NCI-H526 treated with DMSO at 0.1 percent for 48 hours (cell line): Measurements from ENCODE around the gene ITGA3.

Source experiments
- DNase-seq: peaks from one replicate; lab custom pipeline; 2025; lab: John Stamatoyannopoulos, UW

Gene ITGA3

DNA sequence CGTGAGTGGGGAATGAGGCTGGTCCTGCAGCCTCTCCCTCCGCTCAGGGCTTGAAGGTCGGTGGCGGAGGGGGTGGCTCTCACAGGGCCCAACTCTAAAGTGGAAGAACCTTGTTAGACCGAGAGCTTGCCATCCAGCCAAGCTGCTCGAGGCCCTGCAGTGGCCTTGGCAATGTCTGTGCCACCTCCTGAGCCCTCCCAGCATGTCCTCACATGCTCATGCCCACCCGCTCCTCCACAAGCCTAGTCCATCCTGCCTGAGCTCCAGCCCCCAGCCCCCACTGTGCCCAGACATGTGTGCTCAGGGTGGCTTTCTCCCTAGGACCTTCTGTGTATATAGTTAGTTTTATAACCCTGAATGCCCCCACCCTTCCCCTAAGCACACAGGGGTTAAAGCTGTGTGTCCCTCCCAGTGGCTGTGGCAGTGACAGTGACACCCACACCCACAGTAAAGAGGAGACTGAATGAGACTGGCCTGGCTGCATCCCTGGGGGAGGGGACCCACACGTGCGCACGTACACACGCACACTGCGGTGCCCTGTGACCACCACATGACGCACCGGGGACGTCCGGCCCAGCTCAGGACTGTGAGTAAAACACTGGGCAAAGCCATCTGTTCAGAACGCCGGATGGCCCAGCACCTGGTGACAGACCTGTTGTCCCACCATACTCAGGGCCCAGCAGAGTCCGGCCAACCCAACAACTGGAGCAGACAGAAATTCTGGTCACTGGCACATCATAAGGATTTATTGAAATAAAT lies 54.9 kb downstream of the ITGA3 start:
- no peak for DNase-seq

DNA sequence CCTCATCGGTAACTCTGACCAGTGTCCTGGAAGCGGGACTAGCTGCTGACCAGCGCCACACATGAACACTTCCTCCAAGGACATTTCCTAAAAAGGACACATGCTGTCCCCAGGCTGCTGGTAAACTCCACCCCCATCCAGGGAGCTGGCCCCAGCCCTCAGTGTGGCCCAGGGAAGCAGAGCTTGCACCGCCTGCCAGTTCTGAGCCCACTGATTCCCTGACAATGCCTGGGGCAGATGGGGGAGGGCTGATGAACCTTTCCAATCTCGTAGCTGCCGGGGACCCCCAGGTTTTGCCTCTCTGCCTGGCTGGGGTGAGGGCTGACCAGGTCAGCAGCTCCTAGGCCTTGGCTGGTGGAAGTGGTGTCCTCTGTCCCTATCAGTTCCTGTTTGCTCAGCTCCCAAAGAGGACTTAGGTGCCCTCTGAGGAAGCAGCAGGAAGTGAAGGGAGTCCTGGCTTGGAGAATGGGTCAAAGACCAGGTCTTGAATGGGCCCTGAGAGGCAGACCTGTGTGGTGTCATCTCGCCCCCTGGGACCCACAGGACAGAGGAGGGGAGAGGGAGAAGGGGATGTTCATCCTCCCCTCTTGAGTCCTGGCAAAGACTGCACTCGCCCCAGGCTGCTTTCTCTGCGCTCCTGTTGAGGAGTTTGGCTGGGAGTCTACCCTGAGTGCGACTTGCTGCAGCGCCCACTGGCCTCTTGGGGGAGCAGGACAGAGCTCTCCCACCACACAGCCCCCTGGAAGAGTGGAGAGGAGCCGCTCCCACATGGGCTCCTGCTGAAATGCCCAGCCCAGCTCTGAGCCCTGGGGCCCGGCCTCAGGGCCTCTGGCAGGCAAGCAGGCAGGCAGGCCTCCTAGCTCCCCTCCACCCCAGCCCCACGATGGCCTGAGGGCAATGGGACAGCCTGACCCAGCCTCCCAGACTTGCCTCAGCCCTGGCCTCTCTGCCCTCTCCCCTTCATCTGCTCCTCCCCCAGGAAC lies 56.1 kb downstream of the ITGA3 start:
- no peak for DNase-seq

DNA sequence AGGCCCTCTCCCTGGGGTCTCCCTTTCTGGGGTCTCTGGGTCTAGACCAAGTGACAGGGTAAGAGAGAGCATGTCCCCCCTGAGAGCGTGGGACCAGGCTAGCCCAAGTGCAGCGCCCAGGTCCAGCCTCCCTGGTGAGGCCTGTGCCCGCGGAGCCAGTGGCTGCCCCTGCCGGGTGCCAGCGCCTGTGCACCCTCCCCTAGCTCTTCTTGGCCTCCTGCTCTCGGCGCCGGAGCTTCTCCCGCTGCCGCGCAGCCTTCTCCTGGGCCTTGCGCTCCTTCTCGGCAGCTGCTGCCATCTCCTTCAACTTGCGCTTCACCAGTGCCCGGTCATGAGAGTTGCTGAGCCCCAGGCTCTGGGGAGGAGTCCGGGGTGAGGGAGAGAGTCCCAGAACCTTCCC lies 56.8 kb downstream of the ITGA3 start:
- no peak for DNase-seq

DNA sequence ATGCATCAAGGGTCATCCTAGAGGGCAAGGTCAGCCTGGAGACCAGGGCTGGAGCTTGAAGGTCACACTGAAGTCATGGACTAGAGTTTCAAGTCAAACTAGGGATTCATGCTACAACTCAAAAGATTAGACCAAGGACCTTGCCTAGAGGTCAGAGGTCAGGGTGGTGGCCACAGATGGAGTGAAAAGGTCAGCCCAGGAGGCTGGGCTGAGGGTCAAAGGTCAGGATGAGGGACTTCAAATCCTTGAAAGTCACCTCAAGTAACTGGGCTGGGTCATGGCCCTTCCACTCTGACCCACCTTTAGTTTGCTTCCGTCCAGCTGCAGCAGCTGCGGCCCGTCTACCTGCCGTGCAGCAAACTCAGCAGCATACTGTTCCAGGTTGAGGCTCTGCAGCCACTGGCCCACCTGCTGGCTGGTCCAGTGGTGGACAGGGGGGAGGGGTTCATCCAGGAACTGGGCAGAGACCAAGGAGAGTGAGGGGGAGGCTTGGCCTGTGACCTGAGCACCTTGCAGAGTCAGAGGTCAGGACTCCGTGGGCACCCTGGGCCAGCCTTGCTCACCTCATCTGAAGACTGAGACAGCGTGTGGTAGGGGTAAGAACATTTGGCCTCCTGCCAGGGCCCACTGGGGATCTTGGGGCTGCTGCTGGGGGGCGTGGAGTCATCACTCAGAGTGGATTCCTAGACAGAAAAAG lies 57.9 kb downstream of the ITGA3 start:
- no peak for DNase-seq

DNA sequence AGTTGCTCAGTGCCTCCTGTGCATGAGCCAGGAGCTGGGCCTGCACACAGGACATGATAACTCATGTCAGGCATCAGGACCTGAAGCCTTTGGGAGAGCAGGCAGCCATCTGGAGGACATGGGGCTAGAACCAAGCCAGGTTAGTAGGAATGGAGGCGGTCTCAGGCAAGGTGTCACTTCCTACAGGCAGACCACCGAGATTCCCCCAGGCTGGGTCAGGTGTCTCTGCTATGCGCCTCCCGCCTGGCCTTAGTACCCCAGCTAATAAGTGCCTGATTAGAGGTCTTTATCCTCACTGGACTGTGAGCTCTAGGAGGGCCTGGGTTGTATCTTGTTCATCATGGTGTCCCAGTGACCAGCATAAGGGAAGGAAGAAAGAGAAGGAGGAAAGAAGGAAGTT lies 58.5 kb downstream of the ITGA3 start:
- no peak for DNase-seq

DNA sequence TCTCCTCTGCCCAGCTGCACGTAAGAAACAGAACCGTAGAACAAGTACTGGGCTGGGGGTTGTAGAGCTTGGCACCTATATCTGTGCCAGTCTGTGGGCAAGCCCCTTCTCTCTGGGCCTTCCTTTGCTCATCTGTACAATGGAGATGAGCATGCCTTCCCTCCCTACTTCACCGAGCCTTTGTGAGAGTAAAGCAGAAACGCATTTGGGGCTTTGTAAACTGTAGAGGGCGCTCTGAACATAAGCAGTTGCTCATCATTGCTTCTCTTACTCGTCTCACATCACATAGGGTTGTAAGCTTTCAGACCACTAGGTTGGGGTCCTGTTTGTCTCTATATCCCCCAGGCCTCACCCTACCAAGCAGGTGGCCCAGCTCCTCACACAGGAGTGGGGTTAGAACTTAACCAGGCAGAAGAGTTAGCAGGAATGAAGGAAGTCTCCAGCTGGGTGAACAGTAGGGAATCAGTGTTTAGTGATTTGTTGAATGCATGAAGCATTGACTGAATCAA lies 59.0 kb downstream of the ITGA3 start:
- peak; percentile 39 for DNase-seq

DNA sequence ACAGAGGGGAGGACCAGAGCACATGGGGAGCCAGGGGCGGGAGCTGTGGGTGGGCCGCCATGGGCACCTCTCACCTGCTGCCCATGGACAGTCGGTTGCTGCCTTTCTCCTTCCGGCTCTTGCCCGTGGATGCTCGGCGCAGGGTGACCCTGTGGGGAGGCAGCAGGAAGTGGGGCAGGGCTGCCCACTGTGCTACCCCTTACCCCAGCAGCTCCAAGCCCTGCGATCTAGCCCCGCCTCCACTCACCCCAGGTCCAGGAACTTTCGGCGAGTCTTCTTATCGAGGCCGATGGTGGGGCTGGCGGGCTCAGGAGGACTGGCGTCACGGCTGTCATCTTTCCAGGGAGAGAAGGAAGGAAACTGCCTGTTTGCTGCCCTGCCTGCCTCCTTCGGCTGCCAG lies 59.8 kb downstream of the ITGA3 start:
- no peak for DNase-seq

DNA sequence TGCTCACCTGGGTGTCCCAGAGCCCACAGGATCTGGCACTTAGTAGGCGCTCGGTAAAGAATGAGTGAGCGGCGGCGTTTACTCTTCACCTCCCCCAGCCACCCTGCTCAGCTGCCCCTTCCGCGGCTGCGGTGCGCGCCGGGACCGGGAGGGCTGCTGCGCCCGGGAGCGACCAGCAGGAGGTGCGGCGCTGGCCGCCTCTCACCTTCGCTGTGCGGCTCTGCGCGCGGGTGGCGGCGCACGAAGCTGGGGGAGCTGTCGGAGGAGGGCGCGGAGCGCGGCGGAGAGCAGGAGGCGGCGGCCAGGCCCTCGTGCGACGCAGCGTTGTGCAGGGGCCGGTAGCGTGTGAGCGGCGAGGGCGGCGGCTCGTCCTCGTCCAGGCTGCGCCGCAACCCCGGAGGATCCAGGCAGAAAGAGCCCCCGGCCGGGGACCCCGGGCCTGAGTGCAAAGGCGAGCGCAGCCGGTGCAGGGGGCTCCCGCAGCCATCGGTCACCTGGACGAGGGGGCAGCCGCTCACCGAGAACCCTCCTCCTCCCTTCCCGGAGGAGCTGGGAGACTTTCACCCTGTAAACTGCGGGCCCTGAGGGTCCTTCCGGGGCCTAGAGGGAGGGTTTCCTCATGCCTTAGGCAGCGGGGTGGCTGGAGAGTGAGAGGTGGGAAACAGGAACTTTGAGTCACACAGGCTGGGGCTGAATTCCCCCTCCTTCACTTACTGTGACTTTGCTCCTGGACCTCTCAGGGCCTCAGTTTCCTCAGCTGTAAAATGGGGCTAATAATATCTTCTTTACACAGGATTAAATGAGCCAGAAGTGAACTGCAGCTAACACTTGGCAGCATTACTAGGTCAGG lies 61.5 kb downstream of the ITGA3 start:
- peak; percentile 40 for DNase-seq

DNA sequence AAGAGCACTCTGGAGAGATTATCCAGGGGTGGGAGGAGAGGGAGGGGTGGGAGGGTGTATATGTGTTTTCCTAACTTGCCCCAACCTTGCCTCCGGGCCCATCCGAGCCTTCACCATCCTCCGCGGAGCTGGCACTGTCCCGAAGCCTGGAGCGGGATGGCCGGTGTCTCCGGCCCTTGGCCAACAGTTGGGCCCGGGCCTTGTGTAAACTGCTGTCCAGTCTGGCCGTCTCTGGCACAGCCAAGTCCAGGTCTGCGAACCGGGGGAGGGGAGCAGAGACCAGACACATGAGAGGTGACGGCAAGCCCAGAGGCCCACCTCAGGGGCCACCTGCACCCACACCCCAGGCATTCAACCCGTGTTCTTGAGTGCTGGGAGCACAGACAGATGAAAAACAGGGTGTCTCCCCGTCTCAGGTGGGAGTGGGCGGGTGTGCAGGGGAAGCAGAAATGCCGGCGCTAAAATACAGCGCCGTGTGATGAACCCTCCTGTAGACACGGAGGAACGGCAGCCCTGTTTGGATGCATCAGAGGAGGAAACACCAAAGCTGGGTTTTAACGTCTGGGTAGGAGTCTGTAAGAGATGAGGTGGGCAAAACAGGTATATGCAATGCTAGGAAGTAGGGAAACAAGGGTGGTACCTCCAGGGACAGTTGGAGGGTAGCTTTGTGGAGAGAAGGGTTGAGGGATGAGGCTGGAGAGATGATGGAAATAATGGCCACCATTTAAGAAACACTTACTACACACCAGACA lies 62.3 kb downstream of the ITGA3 start:
- DNase-seq = no peak

DNA sequence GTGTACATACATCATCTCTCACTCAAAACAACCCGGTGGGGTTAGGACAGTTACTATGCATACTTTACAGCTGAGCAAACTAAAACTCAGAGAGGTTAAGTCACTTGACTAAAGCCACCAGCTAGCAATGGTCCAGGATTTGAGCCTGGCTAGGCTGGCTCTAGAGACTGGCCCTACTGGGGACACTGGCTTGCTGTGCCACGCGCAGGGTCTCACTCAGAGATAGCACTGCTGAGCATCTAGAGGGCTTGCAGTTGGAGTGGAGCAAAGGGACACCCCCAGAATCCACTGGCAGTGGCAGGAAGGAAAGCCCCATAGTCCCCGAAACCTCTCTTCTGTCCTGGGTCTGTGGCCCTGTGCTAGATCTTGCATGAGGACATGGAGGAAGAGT lies 62.9 kb downstream of the ITGA3 start:
- no peak for DNase-seq

DNA sequence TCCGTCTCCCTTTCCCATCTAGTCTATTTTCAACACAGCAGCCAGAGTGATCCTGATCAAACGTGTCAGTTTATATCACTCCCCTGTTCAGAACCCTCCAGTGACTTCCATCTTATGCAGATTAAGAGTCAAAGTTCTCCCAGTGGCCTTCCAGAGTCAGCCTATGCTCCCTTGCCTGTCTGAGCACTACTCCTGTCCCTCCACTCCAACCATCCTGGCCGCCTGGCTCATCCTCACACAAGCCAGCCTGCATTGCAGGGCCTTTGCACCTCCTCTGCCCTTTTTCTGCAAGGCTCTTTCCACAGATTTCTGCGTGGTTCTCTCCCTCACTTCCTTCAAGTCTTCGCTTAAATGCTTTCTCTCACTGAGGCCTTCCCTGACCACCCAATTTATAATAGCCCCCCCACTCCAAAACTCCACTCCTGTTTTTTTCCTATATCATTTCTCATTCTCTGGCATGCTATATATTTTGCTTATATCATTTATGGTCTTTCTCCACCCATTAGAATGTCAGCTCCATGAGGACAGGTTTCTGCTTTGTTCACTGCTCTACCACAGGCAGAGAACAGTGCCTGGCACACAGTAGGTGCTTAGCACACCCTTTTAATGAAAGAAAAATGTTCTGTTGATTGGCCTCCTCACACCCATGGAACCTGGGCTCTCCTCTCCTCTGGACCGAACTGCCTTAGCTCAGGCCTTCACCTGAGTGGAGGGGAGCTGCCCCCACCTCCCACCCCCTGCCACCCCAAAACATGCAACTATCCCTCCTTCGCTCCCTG lies 64.8 kb downstream of the ITGA3 start:
- no peak for DNase-seq

DNA sequence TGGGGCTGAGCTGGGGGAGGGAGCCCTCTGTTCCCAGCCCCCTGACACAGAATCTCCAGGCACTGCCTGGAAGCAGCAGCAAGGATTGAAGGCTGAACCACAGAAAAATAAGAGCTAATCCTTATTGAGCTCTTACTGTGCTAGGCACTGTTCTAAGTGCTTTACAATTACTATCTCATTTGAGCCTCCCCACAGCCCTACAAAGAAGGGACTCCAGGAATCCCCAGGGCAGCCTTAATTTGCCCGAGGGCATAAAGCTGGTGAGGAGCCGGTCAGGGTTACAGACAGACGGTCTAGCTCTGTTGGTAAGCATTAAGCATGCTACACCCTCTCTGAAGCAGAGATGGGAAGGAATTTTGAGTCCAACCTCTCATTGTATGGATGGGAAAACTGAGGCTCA lies 67.0 kb downstream of the ITGA3 start:
- DNase-seq = no peak

DNA sequence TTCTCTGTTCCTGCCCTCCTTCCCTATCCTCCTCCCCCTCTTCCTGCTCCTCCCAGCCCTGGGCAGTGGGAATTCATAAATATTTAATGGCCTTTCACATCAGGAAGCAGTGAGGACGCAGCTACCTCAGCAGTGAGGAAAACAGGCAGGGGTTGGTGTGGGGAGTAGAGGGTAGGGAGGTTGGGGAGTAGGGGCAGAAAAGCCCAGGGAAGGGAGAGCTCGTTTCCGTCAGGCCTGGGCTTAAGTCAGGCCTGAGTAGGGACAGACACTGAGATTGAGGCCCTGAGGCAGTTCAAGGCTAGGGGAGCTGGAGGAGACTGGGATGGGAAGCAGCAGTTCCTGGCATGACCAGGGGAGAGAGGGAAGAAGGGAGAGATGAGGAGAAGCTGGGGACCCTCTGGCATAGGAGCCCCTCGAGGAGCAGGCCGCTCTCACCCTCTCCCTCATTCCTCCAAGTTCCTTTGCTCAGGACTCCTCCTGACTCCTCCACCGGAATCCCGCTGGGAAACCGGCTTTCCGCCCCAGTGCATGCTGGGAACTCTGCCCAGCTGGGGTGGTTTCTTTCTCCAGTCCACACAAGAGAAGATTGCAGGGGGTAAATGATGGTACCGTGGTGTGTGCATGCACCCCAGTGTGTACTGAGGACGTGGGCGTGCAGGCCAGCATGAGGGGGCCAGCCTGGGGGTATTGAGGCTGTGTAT lies 67.9 kb downstream of the ITGA3 start:
- DNase-seq = no peak

DNA sequence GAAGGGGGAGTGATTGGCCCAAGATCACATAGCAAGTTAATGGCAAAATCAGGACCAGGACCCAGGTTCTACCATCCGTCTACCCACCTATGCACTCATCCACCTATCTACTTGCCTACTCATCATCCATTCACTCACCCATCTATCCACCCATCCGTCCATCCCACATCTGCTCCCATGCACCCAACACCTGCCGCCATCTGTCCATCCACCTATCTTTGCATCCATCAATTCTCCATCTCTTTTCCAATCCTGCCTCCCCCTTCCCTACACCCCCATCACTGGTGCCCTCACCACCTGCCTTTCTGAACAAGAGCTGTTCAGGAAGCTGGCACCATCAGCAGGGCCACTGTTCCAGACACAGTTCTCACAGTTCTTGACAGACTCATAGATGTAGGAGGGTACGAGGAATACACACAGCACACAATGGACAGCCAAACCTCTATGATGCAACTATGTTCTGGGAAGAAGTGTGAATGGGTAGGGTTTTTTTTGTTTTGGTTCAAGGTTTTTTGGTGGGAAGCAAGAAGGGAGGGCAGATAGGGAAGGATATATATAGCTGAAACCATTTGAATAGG lies 69.6 kb downstream of the ITGA3 start:
- DNase-seq = no peak

DNA sequence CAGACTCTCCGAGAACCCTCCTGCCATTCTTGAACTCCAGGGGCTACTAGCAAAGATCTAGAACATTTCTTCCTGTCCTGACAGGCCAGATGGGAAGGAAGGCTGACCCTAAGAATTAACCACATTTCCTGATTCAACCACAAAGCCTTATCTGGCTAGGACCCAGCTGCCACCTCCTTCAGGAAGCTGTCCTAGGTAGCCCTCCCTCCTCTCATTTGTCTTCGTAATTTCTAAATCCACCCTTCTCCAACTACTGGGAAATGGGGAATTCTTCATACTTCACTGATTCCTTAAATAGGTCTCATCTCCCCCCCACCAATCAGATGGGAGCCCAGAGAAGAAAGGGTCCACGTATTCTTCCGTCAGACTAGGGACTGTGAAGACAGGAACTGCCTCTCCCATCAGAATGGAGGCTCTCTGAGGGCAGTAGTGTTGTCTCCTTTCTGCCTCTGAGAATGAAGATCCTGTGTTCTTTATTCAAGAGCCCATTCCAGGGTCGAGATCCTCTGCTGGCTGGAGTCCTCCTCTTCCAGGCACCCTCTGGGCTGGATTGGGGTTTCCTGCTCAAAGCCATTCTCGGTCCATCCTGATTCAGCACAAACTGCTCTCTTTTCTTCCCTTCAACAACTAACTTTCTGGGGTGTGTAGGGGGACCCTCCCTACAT lies 71.9 kb downstream of the ITGA3 start:
- DNase-seq = no peak

DNA sequence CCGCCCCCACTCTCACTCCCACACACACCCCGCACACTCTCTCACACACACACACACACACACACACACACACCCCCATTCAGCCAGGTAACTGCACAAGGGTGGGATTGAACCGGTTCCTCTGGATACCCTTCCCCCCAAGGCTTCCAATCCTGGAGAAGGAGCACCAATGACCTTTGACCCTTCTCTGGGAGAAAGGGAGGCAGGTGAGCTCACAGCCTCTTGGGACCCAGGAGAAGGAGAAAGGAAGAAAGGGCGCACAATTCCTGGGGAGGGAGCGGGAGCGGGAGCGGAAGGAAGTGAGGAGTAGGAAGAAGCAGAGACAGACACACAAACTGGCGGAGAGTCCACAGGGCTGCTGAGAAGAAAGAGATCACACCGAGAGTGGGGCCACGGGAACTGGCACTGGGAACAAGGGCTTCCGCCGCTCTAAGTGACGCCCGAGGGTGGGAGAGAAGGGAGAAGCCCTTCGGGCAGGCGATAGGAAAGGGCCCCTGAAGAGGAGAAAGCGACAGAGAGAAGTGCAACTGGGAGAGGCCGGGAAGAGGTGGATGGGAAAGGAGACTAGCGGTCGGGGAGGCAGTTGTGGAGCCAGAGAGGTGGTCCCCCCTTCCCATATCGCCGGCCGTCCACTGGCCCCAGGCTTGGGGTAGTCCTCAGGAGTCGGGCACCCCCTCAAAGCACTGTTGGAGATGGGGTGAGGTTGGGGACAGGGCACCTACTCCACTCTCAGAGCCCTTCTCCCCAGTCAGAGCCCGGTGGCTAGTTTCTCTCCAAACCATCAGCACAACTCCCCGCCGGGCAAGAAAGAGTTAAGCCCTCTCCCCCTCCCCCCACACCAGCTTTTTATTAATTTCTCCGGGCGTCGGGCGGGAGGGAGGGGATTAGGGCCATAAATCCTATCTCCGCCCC lies 72.8 kb downstream of the ITGA3 start:
- no peak for DNase-seq

DNA sequence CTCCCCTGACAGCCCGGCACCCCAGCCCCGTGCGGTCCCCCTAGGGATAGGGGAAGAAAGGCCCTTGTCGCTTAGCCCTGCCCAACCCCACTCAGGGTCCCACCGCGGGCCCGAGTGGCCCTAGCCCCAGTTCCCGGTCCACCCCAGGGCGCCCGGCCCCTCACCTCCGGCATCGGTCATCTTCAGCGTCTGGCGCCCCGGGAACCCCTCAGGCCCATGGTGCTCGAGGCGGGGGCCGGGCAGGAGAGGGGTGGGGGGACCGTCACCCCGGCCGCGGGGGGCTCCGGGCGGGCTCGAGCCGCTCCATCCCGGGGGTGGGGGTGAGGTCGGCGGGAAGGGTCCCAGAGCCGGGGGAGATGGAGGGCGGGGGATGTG lies 73.4 kb downstream of the ITGA3 start:
- DNase-seq = no peak
